ENCODE results near the gene UBA1.

GRCh38 chrX:47244676-47245075 is 51.0 kb downstream of the UBA1 start:
- TF ChIP-seq EZH2 (IDR thresholded peaks at IDR 0.05; ENCODE audit: borderline replicate concordance, low read length) = no peak
- TF ChIP-seq CTCF (IDR thresholded peaks at IDR 0.05; ENCODE audit: low read length) = no peak

Data from OCI-LY1 (cell line).